ENCODE measurements around the gene FHL3. TPM values are rescaled to one million over a fixed set of nuclear protein-coding genes. Genes with fewer than 3 reads are reported as not detected.
A peak's percentile ranks its signal among the peaks of the same experiment; 100 is the strongest.

The FHL3 gene
- total and polyA plus RNA-seq, 2 of the 8 experiments (the other 6 are each of a cell fraction or from before 2014, with no cell fraction given), result 14.3 to 35.6 TPM

GRCh38 chr1:38012363-38013226, 7.3 kb upstream of the FHL3 start, which contains the start of gene UTP11:
TSS of gene UTP11 (plus strand) at chr1:38012734. CDS start at chr1:38012803, 69 bp downstream.
- WGBS, 2 experiments (ENCODE audit: extremely low coverage in 1 of 2, insufficient coverage in 1 of 2, insufficient read length in 1 of 2, insufficient replicate concordance in 2 of 2, low coverage in 1 of 2, low lambda C conversion rate in 2 of 2, missing lambda C conversion rate in 1 of 2), result 3% methylated on average over 49 of the region's 49 CpGs; no CpG with 5 or more reads in 1 of the 2 experiments
- H3K27me3 ChIP-seq (replicated peaks in 1 of 4; ENCODE audit: control insufficient read depth in 3 of 4, extremely low read depth in 1 of 4, insufficient read depth in 3 of 4, low read length in 3 of 4), result peaks cover 0 to 2% (median 0%) of the 10 kb centered on the region in 4 experiments; a peak in 1 of 7 replicates
- H2BK120ac ChIP-seq (replicated peaks; ENCODE audit: low read depth, low read length), result no peak within 1 kb of the TSS
- peak within 1 kb of the TSS; percentile 10 for H3K4ac ChIP-seq (replicated peaks; ENCODE audit: insufficient read length, low read depth, low read length)
- peak within 1 kb of the TSS; percentile 90 to 92 (median 90) for H3K9ac ChIP-seq (replicated peaks in 1 of 4; ENCODE audit: extremely low read depth in 1 of 4, low read depth in 3 of 4, low read length in 3 of 4)
- peak within 1 kb of the TSS; percentile 91 for H3K18ac ChIP-seq (ENCODE audit: extremely low read depth, low read length)
- peak within 1 kb of the TSS; percentile 94 for H4K8ac ChIP-seq (ENCODE audit: extremely low read depth, insufficient read depth, low read length)
- H4K20me1 ChIP-seq (replicated peaks in 1 of 2; ENCODE audit: control insufficient read depth in 1 of 2, insufficient read depth in 2 of 2, low read length in 2 of 2), result peaks cover 5 to 15% of the 10 kb centered on the region in 2 experiments
- H2AK5ac ChIP-seq (ENCODE audit: low read depth, low read length), result no peak within 1 kb of the TSS
- H3K9me3 ChIP-seq (ENCODE audit: insufficient read depth in 2 of 2, low read depth in 1 of 2, low read length in 1 of 2), result no peaks in the 10 kb centered on the region
- peak; percentile 86 to 95 for DNase-seq (ENCODE audit: low read depth in 1 of 2, low spot score in 2 of 2)
- H3K4me3 ChIP-seq (ENCODE audit: extremely low read depth in 1 of 4, insufficient read depth in 2 of 4, low read depth in 3 of 4, low read length in 4 of 4), result peak within 1 kb of the TSS; percentile 87 to 96 (median 90)
- no peak within 1 kb of the TSS for H3K14ac ChIP-seq (ENCODE audit: insufficient read length)
- H3K27ac ChIP-seq (ENCODE audit: low read depth, low read length), result peak within 1 kb of the TSS; percentile 85
- H3K36me3 ChIP-seq (ENCODE audit: control insufficient read depth in 2 of 4, insufficient read depth in 4 of 4, low read length in 3 of 4), result peaks cover 6 to 16% (median 10%) of the 10 kb centered on the region in 4 experiments; a peak in 6 of 8 replicates
- CTCF ChIA-PET (ENCODE audit: partially characterized antibody), result interaction anchor here (0.9 to 15.9 kb wide), 10 partner anchors 9 to 574 kb away, joined by 3 to 211 read pairs (median 4); partner anchors contain the start of gene SF3A3
- H2BK15ac ChIP-seq (ENCODE audit: low read length), result no peak within 1 kb of the TSS
- peaks cover 0 to 9% (median 5%) of the 10 kb centered on the region in 4 experiments; a peak in 5 of 7 replicates for H3K4me1 ChIP-seq (replicated peaks in 1 of 4; ENCODE audit: control insufficient read depth in 3 of 4, insufficient read depth in 4 of 4, low read length in 3 of 4)
- no peak within 1 kb of the TSS for H2BK20ac ChIP-seq (ENCODE audit: low read length)
- H3K23me2 ChIP-seq (ENCODE audit: low read depth, low read length), result peaks cover 6% of the 10 kb centered on the region
- H4K91ac ChIP-seq (replicated peaks; ENCODE audit: insufficient read length, low read length), result peak within 1 kb of the TSS; percentile 7
- no peak within 1 kb of the TSS for H3K23ac ChIP-seq (ENCODE audit: insufficient read length)
- peaks cover 13 to 49% of the 10 kb centered on the region in 2 experiments for H3K79me2 ChIP-seq (ENCODE audit: control insufficient read depth in 1 of 2, insufficient read depth in 2 of 2, low read length in 2 of 2)
- peak within 1 kb of the TSS; percentile 86 for H2BK5ac ChIP-seq (ENCODE audit: low read depth, low read length)
- H3K79me1 ChIP-seq (ENCODE audit: low read depth, low read length), result no peaks in the 10 kb centered on the region; the same call in 1 of the 2 replicates
- peak; percentile 66 for FAIRE-seq
- H3K56ac ChIP-seq (replicated peaks; ENCODE audit: insufficient read length, low read depth, low read length), result peak within 1 kb of the TSS; percentile 59
- peak within 1 kb of the TSS; percentile 60 for H4K5ac ChIP-seq (ENCODE audit: insufficient read length, low read depth, low read length)
- H2BK12ac ChIP-seq (ENCODE audit: low read depth, low read length), result peak within 1 kb of the TSS; percentile 71; the same call in 1 of the 2 replicates
- POLR2A ChIA-PET (ENCODE audit: partially characterized antibody), result interaction anchor here (0.6 to 3.6 kb wide), 20 partner anchors 9 to 479 kb away, joined by 3 to 28 read pairs (median 3); partner anchors contain the start of genes C1orf122, MTF1, SF3A3 and YRDC
- H2AFZ ChIP-seq (ENCODE audit: low read length), result no peak within 1 kb of the TSS
- H3K4me2 ChIP-seq (ENCODE audit: insufficient read depth in 1 of 2, low read depth in 2 of 2, low read length in 2 of 2), result peak within 1 kb of the TSS; percentile 74 to 84
- TF ChIP-seq BACH1 (IDR thresholded peaks at IDR 0.05; ENCODE audit: low read length), result peak; percentile 87
- TF ChIP-seq SAP30 (IDR thresholded peaks at IDR 0.05; ENCODE audit: insufficient read depth, insufficient replicate concordance, low read length), result peak; percentile 74
- TF ChIP-seq MAX (IDR thresholded peaks at IDR 0.05), result peak; percentile 100
- no peak for TF ChIP-seq CBX8 (IDR thresholded peaks at IDR 0.05; ENCODE audit: borderline replicate concordance, low read depth, low read length)
- TF ChIP-seq E2F6 (IDR thresholded peaks at IDR 0.05), result peak; percentile 99
- TF ChIP-seq NANOG (IDR thresholded peaks at IDR 0.05; ENCODE audit: insufficient read depth, low read depth, low read length, poor library complexity, severe bottlenecking), result no peak
- TF ChIP-seq TAF7 (optimal IDR thresholded peaks at IDR 0.05; ENCODE audit: borderline replicate concordance, low read depth, low read length), result peak; percentile 98
- no peak for TF ChIP-seq CBX5 (IDR thresholded peaks at IDR 0.05; ENCODE audit: low read depth, low read length)
- no peak for TF ChIP-seq SIRT6 (IDR thresholded peaks at IDR 0.05; ENCODE audit: low read length)
